Mesothelial cell of epicardium (in vitro differentiated cells): ENCODE data around the gene RELA. TPM values are rescaled to one million over a fixed set of nuclear protein-coding genes. Genes with fewer than 3 reads are reported as not detected.
A peak's percentile ranks its signal among the peaks of the same experiment; 100 is the strongest.
"Not testable (repeated sequence)": the region's sequence is repeated elsewhere in the genome, so short reads cannot be mapped to it uniquely, and the experiment has no call there.

Experiments
- DNase-seq, 2 experiments: peaks; one replicate each; pipeline ENCODE4 v3.0.0; 2021; ENCODE audit warnings: low spot score in 2 of 2; ENCODE audit not compliant: unreplicated experiment in 2 of 2
- H3K27ac Mint-ChIP-seq: 2 replicates; pipeline ENCODE4 v1.8.0; 2021; ENCODE audit warnings: mixed read lengths
- H3K27me3 Mint-ChIP-seq: 2 replicates; pipeline ENCODE4 v1.8.0; 2021; ENCODE audit warnings: low read depth, mixed read lengths
- H3K36me3 Mint-ChIP-seq: 2 replicates; pipeline ENCODE4 v1.8.0; 2021; ENCODE audit warnings: mixed read lengths
- H3K4me1 Mint-ChIP-seq: 2 replicates; pipeline ENCODE4 v1.8.0; 2021; ENCODE audit warnings: mixed read lengths
- H3K4me3 Mint-ChIP-seq: 2 replicates; pipeline ENCODE4 v1.8.0; 2021; ENCODE audit warnings: mild to moderate bottlenecking, moderate library complexity, mixed read lengths
- H3K9me3 Mint-ChIP-seq: 2 replicates; pipeline ENCODE4 v1.8.0; 2021; ENCODE audit warnings: mixed read lengths
- CTCF ChIP-seq: fragments of 200-600 bp; sonication (generic); IDR thresholded peaks from one replicate; pipeline ENCODE4 v1.5.0; 2021; ENCODE audit warnings: antibody characterized with exemption; ENCODE audit not compliant: unreplicated experiment
- total RNA-seq: library from RNA; stranded (reverse); gene quantifications from 3 replicates; pipeline ENCODE4 v1.2.1, GENCODE V29; 2021

The RELA gene
- total RNA-seq, 1 donor from 2014 or later = 96.8 TPM

- peaks cover 7% of the 10 kb centered on the region for H3K4me1 Mint-ChIP-seq
- H3K4me3 Mint-ChIP-seq = peak overlapping the region; percentile 80
- H3K27ac Mint-ChIP-seq = peak overlapping the region; percentile 90
- no peak for TF ChIP-seq CTCF
- peaks cover 30% of the 10 kb centered on the region for H3K36me3 Mint-ChIP-seq
- no peaks in the 10 kb centered on the region for H3K27me3 Mint-ChIP-seq
- DNase-seq = no peak
- H3K9me3 Mint-ChIP-seq = no peaks in the 10 kb centered on the region
These were observed 993 bp downstream of the RELA start for GRCh38 chr11:65661599-65662246.

- not testable (repeated sequence) for H3K27me3 Mint-ChIP-seq, DNase-seq, H3K4me1 Mint-ChIP-seq, H3K9me3 Mint-ChIP-seq, H3K27ac Mint-ChIP-seq
- H3K36me3 Mint-ChIP-seq = peaks cover 36% of the 10 kb centered on the region
- peak overlapping the region; percentile 80 for H3K4me3 Mint-ChIP-seq
These were observed 1.8 kb downstream of the RELA start for GRCh38 chr11:65660908-65661307.

- H3K27ac Mint-ChIP-seq = no peak overlapping the region
- peaks cover 7% of the 10 kb centered on the region for H3K4me1 Mint-ChIP-seq
- DNase-seq = no peak
- no peak for TF ChIP-seq CTCF
- no peak overlapping the region for H3K4me3 Mint-ChIP-seq
- peaks cover 40% of the 10 kb centered on the region for H3K36me3 Mint-ChIP-seq
- H3K27me3 Mint-ChIP-seq = no peaks in the 10 kb centered on the region
- no peaks in the 10 kb centered on the region for H3K9me3 Mint-ChIP-seq
These were observed 2.7 kb downstream of the RELA start for GRCh38 chr11:65660038-65660437.

- no peak for TF ChIP-seq CTCF
- peaks cover 9% of the 10 kb centered on the region for H3K4me1 Mint-ChIP-seq
- DNase-seq = no peak
- H3K27me3 Mint-ChIP-seq = no peaks in the 10 kb centered on the region
- no peak overlapping the region for H3K4me3 Mint-ChIP-seq
- no peaks in the 10 kb centered on the region for H3K9me3 Mint-ChIP-seq
- peaks cover 48% of the 10 kb centered on the region for H3K36me3 Mint-ChIP-seq
- no peak overlapping the region for H3K27ac Mint-ChIP-seq
These were observed 4.3 kb downstream of the RELA start for GRCh38 chr11:65658174-65659021.

- H3K4me1 Mint-ChIP-seq = peaks cover 16% of the 10 kb centered on the region
- H3K27ac Mint-ChIP-seq = no peak overlapping the region
- no peak overlapping the region for H3K4me3 Mint-ChIP-seq
- peaks cover 48% of the 10 kb centered on the region for H3K36me3 Mint-ChIP-seq
- no peak for TF ChIP-seq CTCF
- no peaks in the 10 kb centered on the region for H3K27me3 Mint-ChIP-seq
- DNase-seq = no peak
- H3K9me3 Mint-ChIP-seq = no peaks in the 10 kb centered on the region
These were observed 5.3 kb downstream of the RELA start for GRCh38 chr11:65657426-65657825.
